ENCODE measurements around the gene LSM7. TPM values are rescaled to one million over a fixed set of nuclear protein-coding genes. Genes with fewer than 3 reads are reported as not detected.

The LSM7 gene
- total and polyA plus RNA-seq, 2 of the 13 experiments (the other 11 are each of a cell fraction or from before 2014, with no cell fraction given): 140 to 205 TPM

- TF ChIP-seq GABPA (IDR thresholded peaks at IDR 0.05; ENCODE audit: low read depth, low read length): no peak
- peak; percentile 38 for TF ChIP-seq GABPA (CRISPR knock-in tag; IDR thresholded peaks at IDR 0.05; ENCODE audit: low read depth)
- no peak for TF ChIP-seq ZNF503 (CRISPR knock-in tag; IDR thresholded peaks at IDR 0.05)
- no peak for TF ChIP-seq ZNF780A (CRISPR knock-in tag; IDR thresholded peaks at IDR 0.05)
- TF ChIP-seq GATAD1 (CRISPR knock-in tag; IDR thresholded peaks at IDR 0.05): peak; percentile 73
- no peak for TF ChIP-seq ARID3A (IDR thresholded peaks at IDR 0.05; ENCODE audit: low read depth, low read length)
- TF ChIP-seq ZNF263 (CRISPR knock-in tag; IDR thresholded peaks at IDR 0.05): no peak
- TF ChIP-seq MTF1 (CRISPR knock-in tag; IDR thresholded peaks at IDR 0.05): no peak
- TF ChIP-seq YY1 (IDR thresholded peaks at IDR 0.05; ENCODE audit: insufficient read depth, insufficient replicate concordance, low read depth, low read length): no peak
- TF ChIP-seq PRMT3 (CRISPR knock-in tag; IDR thresholded peaks at IDR 0.05; ENCODE audit: borderline replicate concordance, low read depth): no peak
- no peak for TF ChIP-seq HNF4G (IDR thresholded peaks at IDR 0.05; ENCODE audit: borderline replicate concordance, low read depth, low read length)
- TF ChIP-seq HNF4G (CRISPR knock-in tag; IDR thresholded peaks at IDR 0.05; ENCODE audit: borderline replicate concordance, low read depth): no peak
- TF ChIP-seq SNAPC4 (CRISPR knock-in tag; IDR thresholded peaks at IDR 0.05): no peak
- no peak for TF ChIP-seq ZNF275 (CRISPR knock-in tag; IDR thresholded peaks at IDR 0.05; ENCODE audit: borderline replicate concordance)
- TF ChIP-seq ZBTB25 (CRISPR knock-in tag; IDR thresholded peaks at IDR 0.05): 0 out of 2 replicates have a peak, but pooled peaks have one; percentile 60
- no peak for TF ChIP-seq KDM6A (CRISPR knock-in tag; IDR thresholded peaks at IDR 0.05; ENCODE audit: low read depth)
- no peak; the same call in 1 of the 2 replicates for TF ChIP-seq CHD2 (IDR thresholded peaks at IDR 0.05; ENCODE audit: low read depth, low read length)
- TF ChIP-seq GABPB1 (CRISPR knock-in tag; IDR thresholded peaks at IDR 0.05): peak; percentile 71
- peak; percentile 58 for TF ChIP-seq U2AF1 (optimal IDR thresholded peaks at IDR 0.05; ENCODE audit: low read depth, low read length)
Measured at GRCh38 chr19:2315818-2316353, 12.5 kb downstream of the LSM7 start (continued).

Data from HepG2 (cell line).